ENCODE results near the gene TRIM52. TPM values are rescaled to one million over a fixed set of nuclear protein-coding genes. Genes with fewer than 3 reads are reported as not detected.

TRIM52 gene
- total and polyA plus RNA-seq, 9 of the 15 experiments (the other 6 are each of a cell fraction or from before 2014, with no cell fraction given), result 3.3 to 21.9 (median 13.5) TPM

- TF ChIP-seq, protein P1, sequence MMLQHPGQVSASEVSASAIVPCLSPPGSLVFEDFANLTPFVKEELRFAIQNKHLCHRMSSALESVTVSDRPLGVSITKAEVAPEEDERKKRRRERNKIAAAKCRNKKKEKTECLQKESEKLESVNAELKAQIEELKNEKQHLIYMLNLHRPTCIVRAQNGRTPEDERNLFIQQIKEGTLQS (IDR thresholded peaks at IDR 0.05), result no peak
- TF ChIP-seq, protein P1 (CRISPR knock-in tag; conservative IDR thresholded peaks at IDR 0.05), result no peak
- TF ChIP-seq LEF1 (IDR thresholded peaks at IDR 0.05), result no peak
- TF ChIP-seq NFE2L1 (tag; IDR thresholded peaks at IDR 0.05; ENCODE audit: borderline replicate concordance, low read depth), result no peak
- TF ChIP-seq CBX3 (IDR thresholded peaks at IDR 0.05; ENCODE audit: borderline replicate concordance in 1 of 2, low read length in 2 of 2), result no peak
- no peak for TF ChIP-seq CTCF (IDR thresholded peaks at IDR 0.05 in 2 of 3, conservative IDR thresholded peaks at IDR 0.05 in 1 of 3; ENCODE audit: insufficient read depth in 2 of 3, low read depth in 1 of 3, low read length in 3 of 3)
- TF ChIP-seq MBD2 (IDR thresholded peaks at IDR 0.05; ENCODE audit: borderline replicate concordance, low read depth), result no peak
- TF ChIP-seq ARID1B (IDR thresholded peaks at IDR 0.05), result 0 out of 2 replicates have a peak, but pooled peaks have one; percentile 36
Measured at GRCh38 chr5:181259283-181259682, 1.7 kb downstream of the TRIM52 start (continued).

GRCh38 chr5:181258576-181258975 is 2.4 kb downstream of the TRIM52 start:
- ATAC-seq (no peak), FAIRE-seq (no peak), DNase-seq (ENCODE audit: extremely low read depth in 1 of 4, low spot score in 3 of 4) (no peak)
- 0 out of 2 replicates have a peak, but pooled peaks have one; percentile 19 for TF ChIP-seq POLR2G (IDR thresholded peaks at IDR 0.05; ENCODE audit: low read depth, low read length)
- TF ChIP-seq, protein P2, sequence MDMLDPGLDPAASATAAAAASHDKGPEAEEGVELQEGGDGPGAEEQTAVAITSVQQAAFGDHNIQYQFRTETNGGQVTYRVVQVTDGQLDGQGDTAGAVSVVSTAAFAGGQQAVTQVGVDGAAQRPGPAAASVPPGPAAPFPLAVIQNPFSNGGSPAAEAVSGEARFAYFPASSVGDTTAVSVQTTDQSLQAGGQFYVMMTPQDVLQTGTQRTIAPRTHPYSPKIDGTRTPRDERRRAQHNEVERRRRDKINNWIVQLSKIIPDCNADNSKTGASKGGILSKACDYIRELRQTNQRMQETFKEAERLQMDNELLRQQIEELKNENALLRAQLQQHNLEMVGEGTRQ (CRISPR knock-in tag; IDR thresholded peaks at IDR 0.05), result no peak
- peaks cover 33% of the 10 kb centered on the region for H4K20me1 ChIP-seq (replicated peaks; ENCODE audit: control insufficient read depth, insufficient read depth, low read length)
- intact Hi-C loops (cut with micrococcal nuclease) (no loop called here), in situ Hi-C loops (cut with MboI) (no loop called here)
- no TSS peak for BruUV-seq (replicated peaks)
- peaks cover 23 to 28% of the 10 kb centered on the region in 2 experiments; a peak in 4 of 5 replicates for H3K4me1 ChIP-seq (replicated peaks in 1 of 2; ENCODE audit: control insufficient read depth in 2 of 2, insufficient read depth in 2 of 2, low read length in 2 of 2)
- no peaks in the 10 kb centered on the region for H3K9me1 ChIP-seq (ENCODE audit: control insufficient read depth, insufficient read depth, low read length)
- POLR2A ChIA-PET, result interaction anchor here (0.9 to 13.0 kb wide), 2 partner anchors 14 to 23 kb away, joined by 3 to 185 read pairs; partner anchors contain the start of gene RACK1
- H2AFZ ChIP-seq (ENCODE audit: low read depth, low read length), result no peak overlapping the region
- H3K9me3 ChIP-seq (replicated peaks; ENCODE audit: control insufficient read depth, insufficient read depth, low read depth, low read length), result no peaks in the 10 kb centered on the region
- peak overlapping the region; percentile 98 for H3K4me3 ChIP-seq
- peak overlapping the region; percentile 99 for H3K4me2 ChIP-seq (ENCODE audit: insufficient read depth, low read length)
- peak overlapping the region; percentile 19; the same call in 2 of the 3 replicates for H3K27ac ChIP-seq (ENCODE audit: extremely low read depth, low read depth, low read length)
- H3K79me2 ChIP-seq (ENCODE audit: control insufficient read depth, insufficient read depth, low read length), result peaks cover 89% of the 10 kb centered on the region
- peaks cover 46% of the 10 kb centered on the region for H3K36me3 ChIP-seq (ENCODE audit: control insufficient read depth, insufficient read depth, low read length)
- peak overlapping the region in 1 of 2 experiments; percentile 35; a peak in 2 of 4 replicates for H3K9ac ChIP-seq (ENCODE audit: insufficient read depth in 1 of 2, low read depth in 2 of 2, low read length in 2 of 2)
- CTCF ChIA-PET (ENCODE audit: low intra/inter-chr PET ratio), result no interaction called here
- WGBS (ENCODE audit: insufficient coverage, low coverage, missing lambda C conversion rate), result 6% methylated on average over 3 of the region's 3 CpGs
- H3K27me3 ChIP-seq (ENCODE audit: control insufficient read depth in 2 of 2, insufficient read depth in 2 of 2, low read length in 2 of 2), result no peaks in the 10 kb centered on the region
